Head of caudate nucleus (tissue), 42 donors: ENCODE results near the gene COL26A1.

Source experiments
- DNase-seq, 42 donors: peaks; one replicate each; pipeline versions ENCODE4 v3.0.0 to v3.0.0-alpha.2; 2020 to 2021; ENCODE audit warnings: mixed read lengths in 7 of 42
- intact Hi-C: fragments of 100-400 bp; cut with DNase I; formaldehyde crosslinking; loops from one replicate; pipeline ENCODE4 v1.15.0; 2022

The COL26A1 gene

DNA sequence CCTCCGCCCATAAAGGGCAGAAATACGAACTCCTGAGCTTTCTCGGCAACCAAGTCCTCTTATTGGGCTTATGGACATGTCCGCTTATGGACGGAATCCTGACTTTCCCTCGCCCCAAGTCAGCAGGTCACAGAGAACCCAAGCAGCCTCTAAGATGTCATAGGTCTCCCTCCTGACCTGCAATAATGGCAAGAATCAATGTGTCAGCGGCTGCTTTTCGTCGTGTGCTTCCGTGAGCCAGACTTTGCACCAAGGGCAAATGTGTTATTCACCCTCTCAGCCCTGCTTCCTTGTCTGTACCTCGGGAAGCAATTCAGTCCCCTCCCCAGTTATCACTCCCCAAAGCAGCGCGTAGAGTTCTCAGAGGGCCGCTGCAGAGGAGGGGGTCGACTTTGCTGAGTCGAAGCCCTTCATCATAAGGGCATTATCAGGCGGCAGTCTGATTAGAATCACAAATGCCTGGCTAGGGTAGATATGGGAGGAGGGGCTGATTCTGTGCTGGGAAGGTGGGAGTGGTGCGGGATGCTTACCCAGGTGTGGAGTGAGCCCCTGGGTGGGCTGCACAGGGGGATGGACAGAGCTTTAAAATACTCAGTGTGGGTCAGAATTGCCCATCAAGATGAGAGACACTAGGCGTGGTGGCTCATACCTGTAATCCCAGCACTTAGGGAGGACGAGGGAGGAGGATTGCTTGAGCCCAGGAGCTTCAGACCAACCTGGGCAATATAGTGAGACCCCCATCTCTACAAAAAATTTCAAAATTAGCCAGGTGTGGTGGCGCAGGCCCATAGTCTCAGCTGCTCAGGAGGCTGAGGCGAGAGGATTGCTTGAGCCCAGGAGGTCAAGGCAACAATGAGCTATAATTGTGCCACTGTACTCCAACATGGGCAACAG lies 36.0 kb downstream of the COL26A1 start:
- DNase-seq, result no peak
- intact Hi-C loops, result no loop called here

DNA sequence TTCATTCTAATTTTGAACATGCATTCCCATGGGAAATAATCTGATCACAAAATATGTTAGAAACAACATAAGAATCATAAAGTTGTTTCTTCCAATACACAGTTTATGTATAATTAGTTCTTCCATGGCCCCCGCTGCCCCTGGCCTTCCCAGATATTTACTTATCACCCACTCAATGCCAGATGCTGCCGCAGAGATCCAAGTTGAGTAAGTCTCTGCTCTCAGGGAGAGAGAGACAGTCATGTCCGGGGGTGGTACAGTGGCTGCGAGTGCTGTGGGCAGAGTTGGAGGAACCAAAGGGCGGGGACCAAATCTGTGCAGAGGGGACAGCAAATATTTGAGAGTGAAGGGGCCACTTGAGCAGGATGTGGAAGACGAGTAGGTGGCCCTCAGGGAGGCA lies 37.1 kb downstream of the COL26A1 start:
- intact Hi-C loops, result no loop called here
- DNase-seq, result no peak

DNA sequence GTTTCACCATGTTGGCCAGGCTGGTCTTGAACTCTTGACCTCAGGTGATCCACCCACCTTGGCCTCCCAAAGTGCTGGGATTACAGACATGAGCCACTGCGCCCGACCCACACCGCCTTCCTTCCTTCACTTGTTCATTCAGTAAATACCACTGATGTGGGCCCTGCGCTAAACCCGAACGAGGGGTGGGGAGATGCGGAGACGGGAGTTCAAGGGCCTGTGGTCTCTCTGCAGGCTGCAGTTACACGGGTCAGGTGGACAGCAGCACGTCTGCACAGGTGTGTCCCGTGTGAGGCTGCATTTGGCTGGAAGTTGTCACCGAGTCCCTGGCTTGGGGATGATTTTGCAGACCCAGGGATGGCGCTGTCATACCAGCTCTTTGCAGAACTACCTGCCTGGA lies 38.1 kb downstream of the COL26A1 start:
- intact Hi-C loops, result no loop called here
- no peak for DNase-seq

DNA sequence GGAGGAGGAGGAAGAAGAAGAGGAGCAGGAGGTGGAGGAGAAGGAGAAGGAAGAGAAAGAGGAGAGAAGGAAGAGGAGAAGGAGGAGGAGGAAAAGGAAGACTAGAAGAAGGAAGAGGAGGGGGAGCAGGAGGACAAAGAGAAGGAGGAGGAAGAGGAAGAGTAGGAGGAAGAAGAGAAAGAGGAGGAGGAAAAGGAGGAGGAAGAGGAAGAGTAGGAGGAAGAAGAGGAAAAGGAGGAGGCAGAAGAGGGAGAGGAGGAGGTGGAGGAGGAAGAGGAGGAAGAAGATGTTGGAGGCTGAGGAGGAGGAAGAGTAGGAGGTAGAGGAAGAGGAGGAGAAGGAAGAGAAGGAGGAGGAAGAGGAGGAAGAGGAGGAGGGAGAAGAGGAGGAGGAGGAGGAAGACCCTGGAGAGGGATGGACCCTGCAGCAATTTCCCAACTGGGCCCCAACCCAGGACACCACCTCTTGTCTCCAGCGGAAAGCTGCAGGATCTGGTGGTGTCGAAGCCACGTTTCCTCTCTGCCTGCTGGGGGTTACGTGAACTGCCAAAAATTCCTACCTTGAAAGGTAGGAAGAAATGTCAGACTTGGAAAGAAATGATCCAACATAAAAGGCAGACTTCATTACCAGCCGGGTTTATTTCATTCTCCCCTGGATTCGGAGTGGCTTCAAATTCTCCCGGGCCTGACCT lies 38.9 kb downstream of the COL26A1 start:
- intact Hi-C loops, result no loop called here

GRCh38 chr7:101402081-101402779 lies 39.6 kb downstream of the COL26A1 start:
- no peak for DNase-seq
- intact Hi-C loops, result no loop called here

More for the DNA sequence above, 38.9 kb downstream of the COL26A1 start:
- DNase-seq, result no peak

DNA sequence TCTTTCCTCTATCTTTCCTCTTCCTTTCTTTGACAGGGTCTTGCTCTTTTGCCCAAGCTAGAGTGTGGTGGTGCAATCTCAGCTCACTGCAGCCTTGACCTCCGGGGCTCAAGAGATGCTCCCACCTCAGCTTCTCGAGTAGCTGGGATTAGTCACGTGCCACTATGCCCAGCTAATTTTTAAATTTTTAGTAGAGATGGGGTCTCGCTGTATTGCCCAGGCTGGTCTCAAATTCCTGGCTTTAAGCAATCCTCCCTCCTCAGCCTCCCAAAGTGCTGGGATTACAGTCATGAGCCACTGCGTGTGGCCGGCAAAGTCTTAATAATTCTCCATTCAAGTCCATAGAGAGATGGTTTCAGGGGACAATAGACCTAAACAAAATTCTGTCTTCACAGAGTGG lies 40.2 kb downstream of the COL26A1 start:
- intact Hi-C loops, result no loop called here
- DNase-seq, result no peak

GRCh38 chr7:101405474-101406067 lies 42.9 kb downstream of the COL26A1 start:
- intact Hi-C loops, result no loop called here
- DNase-seq, result no peak

DNA sequence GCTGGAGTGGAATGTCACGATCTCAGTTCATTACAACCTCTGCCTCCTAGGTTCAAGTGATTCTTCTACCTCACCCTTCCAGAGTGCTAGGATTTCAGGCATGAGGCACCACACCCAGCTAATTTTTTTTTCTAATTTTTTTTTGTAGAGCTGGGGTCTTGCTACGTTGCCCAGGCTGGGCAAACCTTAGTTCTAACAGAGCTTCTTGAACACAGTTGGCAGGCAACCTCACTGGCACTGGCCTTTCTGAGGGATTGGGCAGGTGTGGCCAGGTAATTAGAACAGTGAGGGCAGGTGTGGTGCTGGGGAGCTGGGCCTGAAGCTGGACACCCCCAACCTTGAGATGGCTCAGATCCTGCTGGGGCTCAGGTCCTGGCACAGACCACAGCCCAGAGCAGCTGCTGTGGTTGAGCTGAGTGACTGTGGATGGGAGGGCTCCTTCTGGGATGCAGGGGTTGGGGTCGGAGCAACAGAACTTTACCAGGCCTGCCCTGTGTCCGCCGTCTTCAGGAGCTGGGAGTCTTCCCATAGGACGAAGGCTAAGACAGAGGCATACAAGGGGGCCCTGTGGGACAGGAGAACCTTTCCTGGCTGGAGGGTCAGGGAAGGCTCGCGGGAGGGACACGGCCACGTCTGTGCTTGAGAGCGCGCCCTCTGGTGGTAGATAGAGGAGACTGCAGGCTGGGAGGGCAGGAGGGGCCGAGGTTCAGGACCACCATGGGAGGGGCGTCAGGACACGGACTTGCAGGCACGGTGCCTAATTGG lies 48.2 kb downstream of the COL26A1 start:
- peak in 23 of 42 donors; percentile 7 to 66 (median 22) for DNase-seq
- intact Hi-C loops, result no loop called here

DNA sequence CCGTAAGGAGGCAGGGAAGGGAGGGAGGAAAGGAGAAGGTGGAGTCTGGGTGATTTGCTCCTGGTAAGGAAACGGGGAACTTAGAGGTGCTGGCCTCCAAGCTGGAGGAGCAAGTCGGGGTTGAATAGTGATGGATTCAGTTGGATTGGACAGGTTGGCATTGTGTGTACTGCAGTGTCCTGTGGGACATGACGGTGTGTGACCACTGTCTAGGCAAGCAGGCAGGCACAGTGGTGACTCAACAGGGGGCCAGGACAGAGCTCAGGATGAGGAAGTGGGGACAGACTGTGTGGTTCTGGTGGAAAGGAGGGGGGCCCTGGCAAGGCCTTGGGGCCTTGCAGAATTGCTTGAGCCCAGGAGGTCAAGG lies 48.8 kb downstream of the COL26A1 start:
- no peak for DNase-seq
- intact Hi-C loops, result no loop called here

DNA sequence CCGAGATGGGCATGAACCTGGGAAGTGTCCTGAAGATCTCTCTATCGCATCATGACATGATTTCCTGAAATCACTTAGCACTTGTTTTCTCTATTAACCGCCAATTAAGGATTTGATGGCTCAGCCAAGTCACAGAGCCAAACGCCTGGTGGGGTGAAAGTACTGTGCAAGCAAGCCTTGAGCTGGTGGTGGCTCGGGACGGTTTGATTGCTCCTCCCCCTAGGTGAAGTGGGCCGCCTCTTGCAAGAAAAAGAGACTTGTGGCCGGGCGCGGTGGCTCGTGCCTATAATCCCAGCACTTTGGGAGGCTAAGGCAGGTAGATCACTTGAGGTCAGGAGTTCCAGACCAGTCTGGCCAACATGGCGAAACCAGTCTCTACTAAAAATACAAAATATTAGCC lies 50.3 kb downstream of the COL26A1 start:
- intact Hi-C loops, result no loop called here
- no peak for DNase-seq

DNA sequence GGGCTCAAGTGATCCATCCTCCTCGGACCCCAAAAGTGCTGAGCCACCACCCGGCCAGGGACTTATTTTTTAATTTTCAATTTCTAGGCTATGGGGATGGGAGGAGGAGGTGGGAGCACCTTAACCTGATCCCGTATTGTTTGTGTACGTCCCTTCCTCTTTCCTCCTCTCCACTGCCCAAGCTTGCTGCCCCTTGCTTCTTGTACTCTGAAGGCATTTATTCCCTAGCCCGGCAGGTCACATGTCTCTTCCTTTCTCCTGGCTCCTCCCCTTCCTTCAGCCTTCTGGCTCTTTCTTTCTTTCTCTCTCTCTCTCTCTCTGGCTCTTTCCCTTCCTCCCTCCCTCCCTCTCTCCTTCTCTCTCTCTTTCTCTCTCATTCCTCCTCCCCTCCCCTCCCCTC lies 56.0 kb downstream of the COL26A1 start:
- intact Hi-C loops, result no loop called here
- DNase-seq, result no peak

GRCh38 chr7:101419831-101420230 lies 57.2 kb downstream of the COL26A1 start:
- intact Hi-C loops, result no loop called here
- DNase-seq, result no peak

DNA sequence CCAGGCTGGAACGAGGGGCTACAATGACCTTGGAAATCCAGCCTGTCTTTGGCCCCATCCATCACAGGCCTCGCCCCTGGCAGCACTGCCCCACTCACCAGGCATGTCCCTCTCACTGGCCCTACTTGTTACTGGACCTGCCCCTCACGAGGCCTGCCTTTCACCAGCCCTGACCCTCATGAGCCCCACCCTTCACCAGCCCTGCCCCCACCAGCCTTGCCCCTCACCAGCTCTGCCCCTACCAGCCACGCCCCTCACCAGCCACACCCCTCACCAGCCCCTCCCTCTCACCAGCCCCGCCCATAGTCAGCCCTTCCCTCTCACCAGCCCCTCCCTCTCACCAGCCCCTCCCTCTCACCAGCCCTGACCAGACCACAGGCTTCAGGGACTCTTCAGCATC lies 57.8 kb downstream of the COL26A1 start:
- intact Hi-C loops, result no loop called here
- no peak for DNase-seq

GRCh38 chr7:101422356-101423195 lies 59.9 kb downstream of the COL26A1 start:
- intact Hi-C loops, result no loop called here
- no peak for DNase-seq

- intact Hi-C loops, result no loop called here
- no peak for DNase-seq
Observed at GRCh38 chr7:101426303-101427011, 63.8 kb downstream of the COL26A1 start.

- DNase-seq, result no peak
- intact Hi-C loops, result no loop called here
Observed at GRCh38 chr7:101428093-101428866, 65.6 kb downstream of the COL26A1 start.

DNA sequence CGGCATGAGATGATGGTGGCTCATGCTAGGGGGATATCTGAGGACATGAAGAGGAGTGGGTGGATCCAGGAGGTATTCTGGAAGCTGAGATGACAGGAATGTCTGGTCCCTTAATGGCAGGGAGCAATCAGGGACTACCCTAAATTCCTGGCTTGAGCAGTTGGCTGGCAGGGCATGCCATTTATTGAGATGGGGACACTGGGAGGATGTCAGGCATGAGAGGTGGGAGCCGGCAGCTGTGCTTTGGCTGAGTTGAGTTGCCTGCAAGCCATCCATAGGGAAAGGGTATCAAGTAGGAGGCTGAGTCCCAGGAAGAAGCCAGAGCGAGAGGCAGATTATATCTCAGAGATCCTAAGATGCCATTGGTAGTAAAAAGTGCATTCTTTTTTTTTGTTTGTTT lies 69.6 kb downstream of the COL26A1 start:
- intact Hi-C loops, result no loop called here

More for the DNA sequence above, 69.6 kb downstream of the COL26A1 start:
- no peak for DNase-seq
